K562 (cell line): ENCODE measurements around the gene TNNT1. TPM values are rescaled to one million over a fixed set of nuclear protein-coding genes. Genes with fewer than 3 reads are reported as not detected.

Experiments
- ATF7 ChIP-seq: fragments of 450-650 bp; IDR thresholded peaks from 2 replicates; pipeline ENCODE4 v1.7.1; 2014; ENCODE audit warnings: mild to moderate bottlenecking, moderate library complexity
- BRCA1 ChIP-seq, 2 experiments: fragments of 450-650 bp in 1 of 2; sonication (generic) in 1 of 2; formaldehyde crosslinking in 1 of 2; IDR thresholded peaks; 2 replicates each; pipeline versions ENCODE4 v1.5.0 to v1.6.1; 2017 to 2020; ENCODE audit warnings: mild to moderate bottlenecking in 1 of 2, missing genetic modification reagents in 1 of 2
- CCNT2 ChIP-seq: IDR thresholded peaks from 2 replicates; pipeline ENCODE4 v1.6.1; 2011; ENCODE audit warnings: borderline replicate concordance, low read depth, mild to moderate bottlenecking, moderate library complexity, mixed read lengths, low read length; ENCODE audit not compliant: insufficient read length; ENCODE audit errors: extremely low read depth
- CEBPG ChIP-seq, 3 experiments: fragments of 200-800 bp in 1 of 3; sonication (Bioruptor generic) in 1 of 3; sonication (generic) in 1 of 3; formaldehyde crosslinking in 1 of 3; IDR thresholded peaks in 2 of 3; conservative IDR thresholded peaks in 1 of 3; 2 replicates each; pipeline versions ENCODE4 v1.6.1 to v1.8.0; 2016 to 2022; ENCODE audit warnings: missing compliant biosample characterization in 2 of 3, missing genetic modification characterization in 2 of 3, mild to moderate bottlenecking in 1 of 3, missing genetic modification reagents in 1 of 3
- CXXC5 ChIP-seq: fragments of 250-450 bp; sonication (Bioruptor Pico); IDR thresholded peaks from 2 replicates; pipeline ENCODE4 v1.8.0; 2022; ENCODE audit warnings: inconsistent platforms, mild to moderate bottlenecking, moderate library complexity
- MAFF ChIP-seq: IDR thresholded peaks from 2 replicates; pipeline ENCODE4 v1.6.1; 2012; ENCODE audit warnings: low read length, improper control_type of control experiment
- MED1 ChIP-seq: sonication (generic); formaldehyde crosslinking; IDR thresholded peaks from 2 replicates; pipeline ENCODE4 v1.8.1; 2023; ENCODE audit warnings: missing genetic modification reagents, borderline replicate concordance
- NR2C1 ChIP-seq, 2 experiments: fragments of 450-650 bp; IDR thresholded peaks; 2 replicates each; pipeline ENCODE4 v1.6.1; 2017; ENCODE audit warnings: mild to moderate bottlenecking in 2 of 2, antibody characterized with exemption in 1 of 2, inconsistent platforms in 1 of 2, missing compliant biosample characterization in 1 of 2, missing genetic modification characterization in 1 of 2
- POLR2B ChIP-seq: fragments of 450-650 bp; IDR thresholded peaks from 2 replicates; pipeline ENCODE4 v1.6.1; 2018; ENCODE audit warnings: low read depth; ENCODE audit not compliant: partially characterized antibody
- POLR3A ChIP-seq: IDR thresholded peaks from 2 replicates; pipeline ENCODE4 v1.6.1; 2011; ENCODE audit warnings: borderline replicate concordance, mild to moderate bottlenecking, moderate library complexity; ENCODE audit not compliant: insufficient read length, insufficient read depth; ENCODE audit errors: extremely low read depth
- PTRF ChIP-seq: fragments of 450-650 bp; IDR thresholded peaks from 2 replicates; pipeline ENCODE4 v1.6.1; 2016; ENCODE audit warnings: mild to moderate bottlenecking, missing genetic modification characterization, missing compliant biosample characterization
- PURB ChIP-seq: sonication (generic); formaldehyde crosslinking; IDR thresholded peaks from 2 replicates; pipeline ENCODE4 v1.9.0; 2021; ENCODE audit warnings: low read depth, mild to moderate bottlenecking, missing genetic modification reagents
- RBM14 ChIP-seq: fragments of 200-400 bp; formaldehyde crosslinking; IDR thresholded peaks from 2 replicates; pipeline ENCODE4 v1.6.1; 2018; ENCODE audit warnings: low read depth, mild to moderate bottlenecking, low read length, moderate library complexity, borderline replicate concordance; ENCODE audit not compliant: insufficient read depth
- SIN3A ChIP-seq, 2 experiments: fragments of 150-350 bp in 1 of 2; IDR thresholded peaks; 2 replicates each; pipeline ENCODE4 v1.6.1; 2011 to 2016; ENCODE audit warnings: borderline replicate concordance in 2 of 2, low read depth in 2 of 2, low read length in 2 of 2, mild to moderate bottlenecking in 2 of 2, moderate library complexity in 2 of 2; ENCODE audit not compliant: control insufficient read depth in 1 of 2
- ZNF3 ChIP-seq: fragments of 250-450 bp; sonication (Bioruptor Pico); IDR thresholded peaks from 2 replicates; pipeline ENCODE4 v1.5.0; 2021; ENCODE audit warnings: mild to moderate bottlenecking, moderate library complexity
- ZNF408 ChIP-seq: fragments of 250-450 bp; sonication (Bioruptor Pico); IDR thresholded peaks from 2 replicates; pipeline ENCODE4 v1.4.0; 2020; ENCODE audit warnings: low read depth, mild to moderate bottlenecking, moderate library complexity
- ZNF444 ChIP-seq: fragments of 250-450 bp; sonication (Bioruptor Pico); IDR thresholded peaks from 2 replicates; pipeline ENCODE4 v1.4.0; 2020; ENCODE audit warnings: mild to moderate bottlenecking, moderate library complexity
- polyA plus RNA-seq, 8 experiments: library from polyadenylated mRNA; depleted of rRNA in 4 of 8; stranded (reverse) in 5 of 8; unstranded in 3 of 8; fragments of >200 nt; fragmentation: Nextera tagmentation in 2 of 8; fragmentation: Illumina TruSeq in 1 of 8; extraction: Ambion mirVana in 2 of 8; extraction: Trizol in 1 of 8; gene quantifications; 2 replicates each; pipeline versions ENCODE4 v1.2.1 to v1.2.3, GENCODE V29; 2011 to 2014; ENCODE audit warnings: inconsistent platforms in 1 of 8, missing spikeins in 1 of 8
- total RNA-seq, 7 experiments: library from RNA; depleted of rRNA in 6 of 7; stranded (reverse); fragments of >200 nt in 6 of 7; fragmentation: Illumina TruSeq in 2 of 7; extraction: Trizol in 2 of 7; gene quantifications; 2 replicates each; pipeline versions ENCODE4 v1.2.1 to v1.2.3, GENCODE V29; 2011 to 2021; ENCODE audit warnings: low replicate concordance in 1 of 7
- TF ChIP-seq, protein P1 (sequence below): fragments of 250-450 bp; sonication (Bioruptor Pico); IDR thresholded peaks from 2 replicates; pipeline ENCODE4 v1.5.1; 2021; ENCODE audit warnings: mild to moderate bottlenecking
- TF ChIP-seq, protein P2 (sequence below): fragments of 450-650 bp; formaldehyde crosslinking; IDR thresholded peaks from 2 replicates; pipeline ENCODE4 v1.4.0; 2022; ENCODE audit warnings: missing genetic modification characterization
- TF ChIP-seq, protein P3 (sequence below): fragments of 450-650 bp; formaldehyde crosslinking; IDR thresholded peaks from 2 replicates; pipeline ENCODE4 v1.4.0; 2020; ENCODE audit warnings: mild to moderate bottlenecking, moderate library complexity
- TF ChIP-seq, protein P4 (sequence below): IDR thresholded peaks from 2 replicates; pipeline ENCODE4 v1.6.1; 2011; ENCODE audit not compliant: insufficient read length; ENCODE audit errors: extremely low read depth

TNNT1 gene
- total and polyA plus RNA-seq, 9 of the 15 experiments (the other 6 are each of a cell fraction or from before 2014, with no cell fraction given) = 31.8 to 390 (median 227) TPM

DNA sequence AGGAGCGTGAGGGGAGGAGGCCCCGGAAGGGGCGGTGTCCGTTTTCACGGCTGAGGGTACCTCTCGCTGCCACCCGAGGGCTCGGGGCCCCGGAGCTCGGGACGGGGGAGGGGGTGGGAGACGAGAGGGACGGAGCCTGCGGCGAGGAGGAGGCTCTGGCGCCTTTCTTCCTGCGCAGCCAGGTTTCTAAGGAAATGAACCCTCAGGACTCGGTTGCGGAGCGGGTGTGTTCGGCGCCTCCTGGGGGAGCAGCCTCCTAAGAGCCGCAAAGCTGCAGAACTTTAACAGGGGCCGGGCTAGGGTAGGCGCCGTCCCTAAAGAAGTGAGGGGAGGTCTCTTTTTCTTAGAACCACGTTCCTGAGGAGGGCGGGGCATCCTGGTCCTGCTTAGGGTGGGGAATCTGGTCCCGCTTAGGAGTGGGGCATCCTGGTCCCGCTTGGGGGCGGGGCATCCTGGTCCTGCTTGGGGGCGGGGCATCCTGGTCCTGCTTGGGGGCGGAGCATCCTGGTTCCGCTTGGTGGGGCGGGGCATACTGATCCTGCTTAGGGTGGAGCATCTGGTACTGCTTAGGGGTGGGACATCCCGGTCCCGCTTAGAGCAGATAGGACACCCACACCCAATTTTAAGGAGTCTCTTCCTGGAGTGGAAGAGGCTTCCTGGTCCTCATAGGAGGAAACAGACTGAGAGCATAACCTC, 24.9 kb upstream of the TNNT1 start (continued):
- TF ChIP-seq, protein P1, sequence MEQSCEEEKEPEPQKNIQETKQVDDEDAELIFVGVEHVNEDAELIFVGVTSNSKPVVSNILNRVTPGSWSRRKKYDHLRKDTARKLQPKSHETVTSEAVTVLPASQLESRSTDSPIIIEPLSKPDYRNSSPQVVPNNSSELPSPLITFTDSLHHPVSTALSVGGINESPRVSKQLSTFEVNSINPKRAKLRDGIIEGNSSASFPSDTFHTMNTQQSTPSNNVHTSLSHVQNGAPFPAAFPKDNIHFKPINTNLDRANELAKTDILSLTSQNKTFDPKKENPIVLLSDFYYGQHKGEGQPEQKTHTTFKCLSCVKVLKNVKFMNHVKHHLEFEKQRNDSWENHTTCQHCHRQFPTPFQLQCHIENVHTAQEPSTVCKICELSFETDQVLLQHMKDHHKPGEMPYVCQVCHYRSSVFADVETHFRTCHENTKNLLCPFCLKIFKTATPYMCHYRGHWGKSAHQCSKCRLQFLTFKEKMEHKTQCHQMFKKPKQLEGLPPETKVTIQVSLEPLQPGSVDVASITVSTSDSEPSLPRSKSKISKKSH = no peak
- TF ChIP-seq MED1 (CRISPR knock-in tag) (no peak), PURB (CRISPR knock-in tag) (no peak), ZNF444 (CRISPR knock-in tag) (no peak), SIN3A (IDR thresholded peaks at IDR 0.05; ENCODE audit: borderline replicate concordance in 2 of 2, control insufficient read depth in 1 of 2, low read depth in 2 of 2, low read length in 2 of 2) (peak in 1 of 2 experiments; percentile 27; a peak in 1 of 4 replicates), BRCA1 (IDR thresholded peaks at IDR 0.05) (no peak), BRCA1 (CRISPR knock-in tag; IDR thresholded peaks at IDR 0.05) (no peak), ZNF408 (CRISPR knock-in tag) (no peak), RBM14 (no peak), CCNT2 (no peak), MAFF (no peak), PTRF (tag) (no peak), CXXC5 (CRISPR knock-in tag) (0 out of 2 replicates have a peak, but pooled peaks have one; percentile 42), ATF7 (no peak; the same call in 1 of the 2 replicates), POLR2B (peak; percentile 16), ZNF3 (CRISPR knock-in tag) (no peak), NR2C1 (IDR thresholded peaks at IDR 0.05) (no peak), NR2C1 (tag; IDR thresholded peaks at IDR 0.05) (no peak), CEBPG (CRISPR knock-in tag; IDR thresholded peaks at IDR 0.05) (no peak), CEBPG (tag; conservative IDR thresholded peaks at IDR 0.05 in 1 of 2, IDR thresholded peaks at IDR 0.05 in 1 of 2) (no peak), POLR3A (no peak)
- TF ChIP-seq, protein P2, sequence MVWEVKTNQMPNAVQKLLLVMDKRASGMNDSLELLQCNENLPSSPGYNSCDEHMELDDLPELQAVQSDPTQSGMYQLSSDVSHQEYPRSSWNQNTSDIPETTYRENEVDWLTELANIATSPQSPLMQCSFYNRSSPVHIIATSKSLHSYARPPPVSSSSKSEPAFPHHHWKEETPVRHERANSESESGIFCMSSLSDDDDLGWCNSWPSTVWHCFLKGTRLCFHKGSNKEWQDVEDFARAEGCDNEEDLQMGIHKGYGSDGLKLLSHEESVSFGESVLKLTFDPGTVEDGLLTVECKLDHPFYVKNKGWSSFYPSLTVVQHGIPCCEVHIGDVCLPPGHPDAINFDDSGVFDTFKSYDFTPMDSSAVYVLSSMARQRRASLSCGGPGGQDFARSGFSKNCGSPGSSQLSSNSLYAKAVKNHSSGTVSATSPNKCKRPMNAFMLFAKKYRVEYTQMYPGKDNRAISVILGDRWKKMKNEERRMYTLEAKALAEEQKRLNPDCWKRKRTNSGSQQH (CRISPR knock-in tag) = no peak
- TF ChIP-seq, protein P3, sequence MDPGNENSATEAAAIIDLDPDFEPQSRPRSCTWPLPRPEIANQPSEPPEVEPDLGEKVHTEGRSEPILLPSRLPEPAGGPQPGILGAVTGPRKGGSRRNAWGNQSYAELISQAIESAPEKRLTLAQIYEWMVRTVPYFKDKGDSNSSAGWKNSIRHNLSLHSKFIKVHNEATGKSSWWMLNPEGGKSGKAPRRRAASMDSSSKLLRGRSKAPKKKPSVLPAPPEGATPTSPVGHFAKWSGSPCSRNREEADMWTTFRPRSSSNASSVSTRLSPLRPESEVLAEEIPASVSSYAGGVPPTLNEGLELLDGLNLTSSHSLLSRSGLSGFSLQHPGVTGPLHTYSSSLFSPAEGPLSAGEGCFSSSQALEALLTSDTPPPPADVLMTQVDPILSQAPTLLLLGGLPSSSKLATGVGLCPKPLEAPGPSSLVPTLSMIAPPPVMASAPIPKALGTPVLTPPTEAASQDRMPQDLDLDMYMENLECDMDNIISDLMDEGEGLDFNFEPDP (CRISPR knock-in tag) = no peak
- TF ChIP-seq, protein P4, sequence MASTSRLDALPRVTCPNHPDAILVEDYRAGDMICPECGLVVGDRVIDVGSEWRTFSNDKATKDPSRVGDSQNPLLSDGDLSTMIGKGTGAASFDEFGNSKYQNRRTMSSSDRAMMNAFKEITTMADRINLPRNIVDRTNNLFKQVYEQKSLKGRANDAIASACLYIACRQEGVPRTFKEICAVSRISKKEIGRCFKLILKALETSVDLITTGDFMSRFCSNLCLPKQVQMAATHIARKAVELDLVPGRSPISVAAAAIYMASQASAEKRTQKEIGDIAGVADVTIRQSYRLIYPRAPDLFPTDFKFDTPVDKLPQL = no peak
